HS-27A (cell line): ENCODE results near the gene CFL2.
"Not testable (repeated sequence)": the region's sequence is repeated elsewhere in the genome, so short reads cannot be mapped to it uniquely, and the experiment has no call there.

Experiments used
- DNase-seq: peaks from one replicate; pipeline ENCODE4 v3.0.0-alpha.2; 2012; ENCODE audit warnings: low read depth, missing footprints

The CFL2 gene

DNA sequence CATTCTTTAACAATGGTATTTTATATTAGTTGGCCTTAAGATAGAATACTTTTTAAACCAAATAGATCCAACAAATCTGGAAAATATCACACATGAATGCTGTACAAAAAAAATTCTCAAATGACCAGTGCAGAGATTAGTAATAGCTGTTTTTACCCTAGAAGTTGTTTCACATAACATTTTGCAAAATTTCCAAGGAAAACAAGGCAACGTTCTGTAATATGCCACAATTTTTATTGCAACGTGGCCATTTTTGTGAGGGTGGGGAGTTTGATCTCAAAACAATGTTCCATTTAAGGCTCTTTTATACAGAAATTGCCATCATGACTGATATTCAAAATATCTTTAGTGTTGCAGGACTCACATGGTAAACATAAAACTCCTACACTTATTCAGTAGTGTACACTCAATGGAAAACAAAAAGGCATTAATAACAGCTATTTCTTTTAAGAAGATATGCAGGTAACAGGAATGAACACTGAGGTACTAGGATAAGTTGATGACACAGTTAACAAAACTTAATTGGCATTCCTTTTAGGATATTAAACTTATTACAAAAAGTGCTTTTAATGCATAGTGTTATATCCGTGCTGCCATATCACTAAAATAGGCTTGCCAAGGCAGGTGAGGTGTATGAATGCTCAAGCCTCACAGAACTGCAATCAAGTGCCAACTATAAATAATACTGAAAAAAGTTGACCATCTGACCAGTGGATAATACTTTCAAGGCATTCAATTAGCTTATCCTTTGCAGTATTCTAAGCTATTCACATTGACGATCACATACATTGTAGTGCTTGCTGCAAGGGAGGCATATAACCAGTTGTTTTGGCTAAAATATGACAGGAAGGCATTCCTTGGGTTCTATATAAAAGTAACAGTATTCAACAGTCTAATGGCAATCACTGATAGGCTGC is 2.3 kb downstream of the CFL2 start:
- DNase-seq: no peak

DNA sequence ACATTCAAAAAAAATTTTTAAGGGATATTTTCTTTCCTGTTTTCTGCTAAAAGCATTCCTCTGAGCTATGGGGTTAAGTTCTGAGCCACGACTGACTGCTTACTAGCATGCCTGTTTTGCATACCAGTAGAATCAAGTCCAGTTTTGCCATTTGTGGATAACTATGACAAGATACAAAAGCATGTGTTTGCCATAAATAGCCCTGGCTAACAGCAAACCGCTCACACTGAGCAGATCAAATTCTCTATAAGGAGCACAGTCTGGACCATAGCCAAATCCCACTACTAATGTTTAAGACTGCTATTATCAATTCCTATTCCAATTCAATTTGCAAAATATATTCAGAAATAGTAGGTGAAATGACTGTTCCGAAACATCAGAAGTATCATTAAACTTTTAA is 3.2 kb downstream of the CFL2 start:
- peak; percentile 92 for DNase-seq

DNA sequence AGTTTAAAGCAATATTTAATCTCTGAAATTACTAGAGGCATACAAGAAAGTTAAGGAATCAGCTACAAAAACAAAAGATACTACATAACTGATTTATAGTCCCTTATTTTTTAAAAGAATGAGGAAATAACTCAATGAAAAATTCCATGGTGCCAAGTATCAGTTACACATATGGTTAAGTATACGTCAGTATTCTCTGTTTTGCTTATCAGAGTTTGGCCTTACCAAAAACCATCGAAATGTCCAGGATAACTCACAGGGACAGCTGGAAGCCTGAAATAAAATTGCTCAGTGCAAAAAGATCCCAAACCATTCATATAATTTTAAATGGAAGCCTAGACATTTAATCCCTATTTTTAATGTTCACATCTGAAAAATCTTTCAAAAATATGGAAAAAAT is 3.6 kb downstream of the CFL2 start:
- no peak for DNase-seq

DNA sequence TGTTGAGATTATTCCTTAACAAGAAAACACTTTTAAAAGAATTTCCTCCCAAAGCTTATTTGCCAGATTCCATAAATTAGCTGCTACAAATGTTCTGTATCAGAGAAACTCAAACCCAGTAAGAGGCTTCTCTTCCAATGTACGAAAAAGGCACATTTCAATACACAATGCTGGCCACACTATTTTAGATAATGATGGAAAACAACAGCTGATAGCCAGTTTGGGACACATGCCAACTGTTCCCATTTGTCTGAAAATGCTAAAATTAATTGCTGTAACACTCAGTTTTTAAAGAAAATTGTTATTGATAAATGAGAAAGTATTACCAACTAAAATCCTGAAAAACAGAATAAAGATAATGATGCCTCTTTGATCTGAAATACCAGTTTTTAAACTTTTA is 4.4 kb downstream of the CFL2 start:
- no peak for DNase-seq

DNA sequence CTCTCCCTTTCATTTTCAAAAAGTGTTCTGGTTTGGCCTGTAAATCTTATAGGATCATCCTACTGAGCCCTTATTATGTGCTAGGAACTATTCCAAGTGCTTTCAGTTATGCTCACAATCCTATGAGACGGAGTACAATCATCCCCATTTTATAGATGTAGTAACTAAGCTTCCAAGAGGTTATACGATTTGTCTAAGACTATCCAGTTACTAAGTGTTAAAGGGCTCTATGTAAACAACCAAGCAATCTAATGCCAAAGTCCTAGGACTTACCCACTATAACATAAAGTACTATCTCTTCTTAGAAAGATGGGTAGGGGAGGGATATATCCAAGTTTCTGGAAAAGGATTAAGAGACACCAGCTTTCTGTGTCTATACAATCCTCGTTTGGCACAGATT is 6.7 kb downstream of the CFL2 start:
- no peak for DNase-seq

DNA sequence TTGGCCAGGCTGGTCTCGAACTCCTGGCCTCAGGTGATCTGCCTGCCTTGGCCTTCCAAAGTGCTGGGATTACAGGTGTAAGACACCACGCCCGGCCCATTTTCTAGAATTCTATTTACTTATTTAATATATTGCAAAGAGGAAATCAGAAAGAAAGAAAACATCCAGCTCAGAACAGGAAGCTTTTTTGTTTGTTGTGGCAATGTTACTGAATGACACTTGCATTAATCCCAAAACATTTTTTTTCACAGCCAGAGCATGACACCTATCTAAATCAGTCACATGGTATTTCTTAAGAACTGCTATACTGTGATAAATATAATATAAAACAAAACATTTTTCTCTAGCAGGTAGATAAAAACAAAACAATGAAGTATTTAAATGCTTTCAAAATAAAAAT is 12.6 kb downstream of the CFL2 start:
- DNase-seq: no peak

DNA sequence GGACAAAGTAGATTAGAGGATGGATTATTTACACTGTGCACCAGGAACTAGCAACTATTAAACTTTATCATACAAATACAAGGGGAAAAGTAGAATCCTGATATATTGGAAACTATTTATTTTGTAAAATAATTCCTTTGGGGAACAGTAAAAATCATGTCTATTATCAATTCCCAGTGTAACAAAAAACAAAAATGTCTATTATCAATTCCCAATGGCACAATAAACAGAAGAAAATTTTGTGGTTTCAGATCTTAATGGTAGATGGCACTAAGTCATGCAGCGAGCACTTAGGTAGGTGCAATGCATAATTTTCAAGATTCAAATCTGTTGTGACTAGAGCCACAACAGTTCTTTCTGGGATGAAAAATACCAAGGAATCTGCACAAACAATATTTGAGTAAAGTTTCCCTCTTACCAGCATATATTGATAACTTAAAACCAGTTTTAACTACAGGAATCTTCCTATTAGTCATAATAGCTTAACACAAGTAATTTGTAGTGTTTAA is 13.7 kb downstream of the CFL2 start:
- no peak for DNase-seq

DNA sequence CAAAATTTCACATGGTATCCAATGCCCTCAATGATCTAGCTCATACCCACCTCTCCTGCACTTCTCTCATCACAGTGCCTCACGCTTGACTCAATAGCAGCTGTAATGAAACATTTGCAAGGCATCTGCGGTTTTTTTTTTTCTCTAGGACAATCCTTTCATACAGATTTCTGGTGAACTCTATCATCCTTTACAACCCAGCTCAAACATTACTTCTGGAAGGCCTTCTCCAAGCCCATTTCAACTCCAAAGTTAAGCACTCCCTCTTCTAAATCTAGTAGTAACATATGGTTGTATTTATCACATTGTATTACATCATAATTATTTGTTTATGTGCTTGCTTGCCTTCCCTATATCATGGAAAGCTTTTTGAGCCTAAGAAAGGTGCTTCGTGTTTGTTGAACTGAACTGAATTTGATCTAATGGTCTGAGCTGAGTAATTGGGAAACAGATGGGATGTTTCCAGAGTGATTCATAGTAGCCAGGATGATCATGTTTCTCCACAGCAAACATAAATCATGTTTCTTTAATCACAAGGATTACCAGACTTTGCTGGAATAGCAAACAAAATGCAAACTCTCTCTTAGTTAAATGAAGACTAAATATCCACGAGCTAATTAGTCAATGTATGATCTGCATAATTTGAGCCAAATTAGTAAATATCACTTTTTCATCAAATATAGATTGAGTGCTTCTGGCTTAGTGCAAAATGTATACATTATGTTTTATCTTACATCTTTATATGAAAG is 14.3 kb downstream of the CFL2 start:
- DNase-seq: peak; percentile 95

DNA sequence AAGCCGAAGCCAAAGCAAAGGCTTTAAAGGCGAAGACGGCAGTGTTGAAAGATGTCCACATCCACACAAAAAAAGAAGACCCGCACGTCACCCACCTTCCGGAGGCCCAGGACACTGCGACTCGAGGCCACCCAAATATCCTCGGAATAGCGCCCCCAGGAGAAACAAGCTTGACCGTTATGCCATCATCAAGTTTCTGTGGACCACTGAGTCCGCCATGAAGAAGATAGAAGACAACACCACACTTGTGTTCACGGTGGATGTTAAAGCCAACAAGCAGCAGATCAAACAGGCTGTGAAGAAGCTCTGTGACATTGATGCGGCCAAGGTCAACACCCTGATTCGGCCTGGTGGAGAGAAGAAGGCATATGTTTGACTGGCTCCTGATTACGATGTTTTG is 20.2 kb downstream of the CFL2 start:
- not testable (repeated sequence) for DNase-seq

DNA sequence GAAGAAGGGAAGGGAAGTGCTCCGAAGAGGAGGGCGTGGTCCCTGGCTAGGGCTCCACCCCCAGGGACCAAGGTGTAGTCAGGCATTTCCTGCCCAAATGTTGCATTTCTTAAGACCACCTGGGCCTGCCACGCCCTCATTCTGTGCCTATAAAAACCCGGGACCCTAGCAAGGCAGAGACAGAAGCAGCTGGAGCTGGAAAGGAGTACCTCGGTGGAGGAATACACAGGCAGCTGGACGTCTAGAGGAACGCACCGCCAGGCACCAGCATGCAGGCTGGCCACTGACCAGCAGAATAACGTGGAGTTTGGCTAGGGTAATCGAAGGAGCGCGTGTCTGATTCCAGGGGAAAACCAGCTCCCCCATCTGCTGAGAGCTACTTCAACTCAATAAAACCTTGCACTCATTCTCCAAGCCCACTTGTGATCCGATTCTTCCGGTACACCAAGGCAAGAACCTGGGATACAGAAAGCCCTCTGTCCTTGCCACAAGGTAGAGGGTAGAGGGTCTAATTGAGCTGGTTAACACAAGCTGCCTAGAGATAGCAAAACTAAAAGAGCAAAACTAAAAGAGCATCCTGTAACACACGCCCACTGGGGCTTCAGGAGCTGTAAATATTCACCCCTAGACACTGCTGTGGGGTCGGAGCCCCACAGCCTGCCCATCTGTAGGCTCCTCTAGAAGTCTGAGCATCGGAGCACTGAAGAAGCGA is 21.0 kb downstream of the CFL2 start:
- no peak for DNase-seq

DNA sequence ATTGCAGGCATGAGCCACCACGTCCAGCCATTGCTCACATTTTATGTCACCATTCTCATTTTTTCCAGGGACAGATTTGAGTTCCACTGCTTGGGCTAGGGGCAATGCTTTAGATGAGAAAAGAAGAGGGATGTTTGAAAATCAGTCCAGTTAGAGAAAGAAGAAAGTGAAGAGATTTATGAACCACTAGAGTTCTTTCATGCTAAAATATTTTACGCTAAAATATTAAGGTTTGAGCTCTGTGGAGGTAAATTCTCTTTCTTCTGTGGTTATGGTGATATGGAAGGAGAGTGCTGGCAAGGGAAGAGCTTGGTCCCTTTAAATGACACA is 21.5 kb downstream of the CFL2 start:
- DNase-seq: no peak

DNA sequence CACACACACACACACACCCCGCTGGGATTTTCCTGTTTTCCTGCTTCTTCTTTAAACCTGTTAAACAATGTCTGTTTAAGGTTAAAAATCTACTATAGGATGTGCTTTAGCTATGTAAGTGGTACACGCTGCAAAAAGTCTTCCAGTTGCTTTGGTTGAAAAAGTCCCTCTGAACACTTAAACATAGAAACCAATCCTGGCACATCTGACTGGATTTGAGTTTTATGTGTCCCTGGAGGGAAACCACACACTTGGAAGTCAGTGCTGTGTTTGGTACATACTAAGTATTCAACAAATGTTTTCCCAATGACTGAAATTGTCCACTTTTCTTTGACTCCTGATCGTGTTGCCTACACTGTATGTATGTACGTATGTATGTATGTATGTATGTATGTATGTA is 22.0 kb downstream of the CFL2 start:
- DNase-seq: no peak

DNA sequence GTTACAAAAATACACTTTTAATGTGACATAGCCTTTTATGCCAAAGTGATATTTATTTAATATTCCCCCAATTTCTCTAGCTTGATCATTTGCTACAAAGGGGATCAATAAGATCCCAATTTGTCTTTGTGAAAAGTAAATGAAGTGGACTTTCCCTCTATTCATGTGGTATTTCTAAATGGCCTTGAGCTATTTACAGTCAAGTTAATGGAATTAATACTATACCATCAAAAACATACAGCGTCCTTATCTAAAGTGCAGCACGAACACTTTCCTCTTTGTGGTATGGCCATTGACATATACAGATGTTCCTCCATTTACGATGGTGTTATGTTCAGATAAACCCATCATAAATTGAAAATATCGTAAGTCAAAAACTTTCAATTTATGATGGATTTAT is 23.2 kb downstream of the CFL2 start:
- no peak for DNase-seq

DNA sequence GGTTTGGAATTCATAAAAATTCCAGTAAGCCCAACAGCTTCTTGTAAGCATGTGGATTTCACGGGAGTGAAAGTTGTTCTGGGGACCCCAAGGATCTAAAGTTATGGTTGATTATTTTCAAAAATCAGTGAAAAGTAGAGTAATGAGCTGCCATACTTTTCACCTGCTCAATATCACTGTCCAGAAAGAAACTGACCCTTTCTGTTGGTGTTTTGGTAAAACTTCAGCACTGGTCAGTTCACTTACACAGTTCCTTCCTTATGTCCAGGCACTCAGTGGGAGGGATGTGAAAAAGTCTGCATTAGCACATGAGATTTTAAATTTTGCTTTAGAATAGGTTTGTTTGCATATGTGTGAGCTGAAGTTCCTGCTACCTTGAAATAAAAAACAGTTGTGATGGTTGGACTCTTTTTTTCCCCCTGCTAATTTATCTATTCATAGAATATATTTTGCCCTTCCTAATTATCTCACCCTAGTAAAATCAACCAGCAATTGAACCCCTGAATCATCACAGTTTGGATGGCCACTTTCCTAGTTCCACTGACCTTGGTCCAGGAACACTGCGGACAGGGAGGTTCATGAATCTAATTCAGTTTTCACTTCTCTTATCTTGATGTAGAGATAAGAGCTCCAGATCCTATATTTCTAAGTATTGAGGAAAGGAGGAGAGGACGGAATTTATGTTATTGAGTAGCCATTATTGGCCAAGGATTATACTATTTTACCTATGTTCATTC is 25.8 kb downstream of the CFL2 start:
- DNase-seq: no peak

DNA sequence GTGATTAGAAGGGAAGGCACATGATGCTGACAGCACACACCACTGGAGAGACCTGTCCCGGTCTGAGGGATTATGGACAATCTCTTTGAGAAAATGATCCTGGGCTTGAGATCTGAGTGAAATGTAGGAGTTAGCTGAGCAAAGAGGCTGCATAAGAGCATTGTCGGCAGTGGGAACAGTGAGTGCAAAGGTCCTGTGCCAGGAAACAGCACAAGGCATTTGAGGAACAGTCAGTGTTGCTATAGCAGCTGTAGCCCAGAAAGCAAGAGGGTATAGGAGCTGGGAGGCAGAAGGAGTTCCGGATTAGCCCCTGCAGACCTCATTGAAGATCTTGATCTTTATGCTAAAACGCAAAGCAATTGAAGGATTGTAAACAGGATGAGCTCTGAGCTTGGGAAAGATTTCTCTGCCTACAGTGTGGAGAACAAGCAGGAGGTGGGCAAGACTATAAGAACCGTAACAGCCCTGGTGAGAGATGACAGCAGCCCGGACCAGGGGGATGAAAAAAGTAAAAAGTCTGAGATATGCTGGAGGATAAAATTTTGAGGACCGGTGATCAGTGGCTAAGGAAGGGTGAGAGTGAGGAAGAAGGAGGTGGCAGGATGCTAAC is 28.5 kb downstream of the CFL2 start:
- no peak for DNase-seq

DNA sequence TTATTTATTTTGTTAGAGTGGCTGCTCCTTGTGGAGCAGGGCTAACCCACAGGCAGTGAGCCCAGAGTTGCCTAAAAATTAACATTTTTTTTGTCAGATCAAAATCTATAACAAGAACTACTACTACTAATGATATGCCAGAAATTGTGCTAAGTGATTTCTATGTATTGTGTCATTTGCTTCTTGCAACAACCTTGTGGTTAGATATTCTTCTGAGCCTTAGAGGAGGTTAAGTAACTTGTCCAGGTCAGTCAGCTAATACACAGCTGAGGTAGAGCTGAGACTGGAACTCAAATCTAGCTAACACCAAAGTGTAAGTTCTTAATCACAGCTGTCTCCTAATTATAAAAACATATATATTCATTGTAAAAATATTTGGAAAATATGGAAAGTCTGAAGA is 29.8 kb downstream of the CFL2 start:
- no peak for DNase-seq

DNA sequence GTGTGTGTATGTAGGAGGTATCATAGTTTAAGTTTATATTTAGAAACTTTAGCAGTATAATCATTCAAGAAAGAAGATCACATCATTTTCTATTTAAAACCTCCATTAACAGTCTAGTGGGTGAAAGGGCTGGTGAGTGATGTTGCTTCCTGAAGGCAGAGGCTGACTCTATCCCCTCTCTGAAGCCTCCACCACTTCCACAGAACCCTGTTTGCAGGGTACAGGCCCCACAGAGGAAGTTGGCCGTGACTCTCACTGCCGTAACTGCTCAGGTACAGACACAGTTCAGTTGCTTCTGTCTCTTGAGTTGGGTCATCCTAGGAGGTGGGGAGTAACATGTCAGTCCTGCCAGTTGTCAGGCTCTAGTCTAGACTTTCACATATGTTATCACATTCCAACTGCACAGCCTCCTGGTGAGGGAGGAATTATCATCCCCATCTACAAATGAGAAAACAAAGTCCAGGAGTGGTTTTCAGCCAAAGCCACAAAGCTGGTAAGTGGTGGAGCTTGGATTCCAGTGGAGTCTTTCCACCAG is 31.5 kb downstream of the CFL2 start:
- DNase-seq: no peak

DNA sequence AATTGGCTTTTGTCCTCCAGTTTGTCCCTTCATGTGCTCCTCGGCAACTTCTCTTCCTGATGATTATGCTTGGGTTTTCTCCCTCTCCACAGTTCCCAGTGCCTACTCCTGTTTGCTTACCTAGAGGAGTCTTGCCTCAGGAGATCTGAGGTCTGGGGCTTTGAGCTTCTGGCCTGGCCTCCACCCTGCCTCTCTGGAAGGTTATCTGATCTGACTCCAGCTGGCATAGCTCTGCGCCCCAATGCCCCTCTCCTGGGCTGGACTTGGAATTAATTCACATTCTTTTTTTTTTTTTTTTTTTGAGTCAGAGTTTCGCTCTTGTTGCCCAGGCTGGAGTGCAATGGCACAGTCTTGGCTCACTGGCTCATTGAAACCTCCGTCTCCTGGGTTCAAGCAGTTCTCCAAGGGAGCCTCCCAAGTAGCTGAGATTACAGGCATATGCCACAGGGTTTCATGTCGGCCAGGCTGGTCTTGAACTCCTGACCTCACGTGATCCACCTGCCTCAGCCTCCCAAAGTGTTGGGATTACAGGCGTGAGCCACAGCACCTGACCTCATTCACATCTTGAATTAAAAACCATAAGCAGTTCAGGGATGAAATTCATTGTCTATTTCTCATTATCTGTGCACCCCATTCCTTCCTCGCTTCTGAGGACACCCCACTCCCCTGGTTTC is 33.5 kb downstream of the CFL2 start:
- no peak for DNase-seq

DNA sequence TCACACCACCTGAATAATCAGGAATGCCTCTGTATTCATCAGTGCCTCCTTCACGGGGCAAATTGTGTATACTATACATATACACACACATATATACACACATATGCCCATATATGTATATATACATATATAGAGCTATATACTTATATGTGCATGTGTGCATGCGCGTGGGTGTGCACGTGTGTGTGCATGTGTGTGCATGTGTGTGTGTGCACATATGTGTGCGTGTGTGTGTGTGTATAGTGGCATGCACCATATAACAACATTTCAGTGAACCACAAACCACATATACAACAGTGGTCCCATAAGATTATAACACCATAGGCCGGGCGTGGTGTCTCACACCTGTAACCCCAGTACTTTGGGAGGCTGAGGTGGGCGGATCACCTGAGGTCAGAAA is 35.7 kb downstream of the CFL2 start:
- no peak for DNase-seq

DNA sequence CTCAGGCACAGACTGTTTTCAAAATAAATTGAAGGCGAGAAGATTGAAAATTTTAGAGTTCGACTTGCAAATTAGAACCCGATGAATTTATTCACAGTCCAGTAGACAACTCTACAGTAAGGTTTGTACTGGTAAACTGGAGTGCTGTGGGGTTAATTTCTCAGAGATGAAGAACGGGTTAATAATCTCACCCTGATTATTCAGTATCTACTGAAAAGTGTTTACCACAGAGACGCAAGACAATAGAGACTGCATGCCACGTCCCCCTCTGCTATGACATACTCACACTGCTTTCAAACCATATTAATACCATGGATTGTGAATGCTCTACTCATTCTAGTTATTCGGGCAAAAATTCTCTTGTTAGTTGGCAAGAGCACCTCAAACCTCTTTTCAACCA is 36.1 kb downstream of the CFL2 start:
- no peak for DNase-seq
